RCC 7860 (cell line): Measurements from ENCODE around the gene HS3ST1.

Experiments used
- DNase-seq: peaks from one replicate; pipeline ENCODE4 v3.0.0-alpha.2; 2015; ENCODE audit warnings: low spot score
- FAIRE-seq: peaks from 2 replicates; lab custom pipeline; 2012; peaks lifted over from hg19 to GRCh38; lab: Jason Lieb, UNC

HS3ST1 gene

GRCh38 chr4:11435557-11435956 is 6.9 kb upstream of the HS3ST1 start:
- DNase-seq: no peak
- FAIRE-seq: no peak

- DNase-seq (no peak), FAIRE-seq (no peak)
Measured at GRCh38 chr4:11431111-11431510, 2.4 kb upstream of the HS3ST1 start.

- FAIRE-seq (no peak), DNase-seq (no peak)
Measured at GRCh38 chr4:11430536-11430935, 1.8 kb upstream of the HS3ST1 start.

- FAIRE-seq (no peak), DNase-seq (no peak)
Measured at GRCh38 chr4:11429699-11430045, 978 bp upstream of the HS3ST1 start.

- FAIRE-seq (no peak), DNase-seq (peak; percentile 63)
Measured at GRCh38 chr4:11428899-11429698, 405 bp upstream of the HS3ST1 start.

- DNase-seq (no peak), FAIRE-seq (no peak)
Measured at GRCh38 chr4:11427121-11427996, 1.3 kb downstream of the HS3ST1 start.

GRCh38 chr4:11426731-11427120 is 2.0 kb downstream of the HS3ST1 start:
- FAIRE-seq (no peak), DNase-seq (no peak)

GRCh38 chr4:11426003-11426402 is 2.7 kb downstream of the HS3ST1 start:
- DNase-seq: no peak

GRCh38 chr4:11424856-11425255 is 3.8 kb downstream of the HS3ST1 start:
- FAIRE-seq (no peak), DNase-seq (no peak)

More at GRCh38 chr4:11426003-11426402, 2.7 kb downstream of the HS3ST1 start:
- FAIRE-seq: no peak

- FAIRE-seq (no peak), DNase-seq (peak; percentile 22)
Measured at GRCh38 chr4:11424000-11424399, 4.7 kb downstream of the HS3ST1 start.

GRCh38 chr4:11423465-11423864 is 5.2 kb downstream of the HS3ST1 start:
- no peak for DNase-seq
- no peak for FAIRE-seq

GRCh38 chr4:11421116-11421515 is 7.6 kb downstream of the HS3ST1 start:
- DNase-seq (no peak), FAIRE-seq (no peak)

- DNase-seq (no peak), FAIRE-seq (no peak)
Measured at GRCh38 chr4:11420327-11420726, 8.4 kb downstream of the HS3ST1 start.

GRCh38 chr4:11418610-11419009 is 10.1 kb downstream of the HS3ST1 start:
- FAIRE-seq (no peak), DNase-seq (no peak)

GRCh38 chr4:11416767-11417113 is 12.0 kb downstream of the HS3ST1 start:
- FAIRE-seq: no peak
- no peak for DNase-seq

- DNase-seq: no peak
- no peak for FAIRE-seq
Measured at GRCh38 chr4:11416071-11416766, 12.5 kb downstream of the HS3ST1 start.

- no peak for FAIRE-seq
- no peak for DNase-seq
Measured at GRCh38 chr4:11415409-11416070, 13.2 kb downstream of the HS3ST1 start.

- FAIRE-seq (no peak), DNase-seq (no peak)
Measured at GRCh38 chr4:11412211-11412610, 16.5 kb downstream of the HS3ST1 start.

- DNase-seq (no peak), FAIRE-seq (no peak)
Measured at GRCh38 chr4:11409632-11410031, 19.1 kb downstream of the HS3ST1 start.

GRCh38 chr4:11408233-11408967 is 20.3 kb downstream of the HS3ST1 start:
- no peak for DNase-seq
- no peak for FAIRE-seq
